ENCODE measurements around the gene FOXN3.
A peak's percentile ranks its signal among the peaks of the same experiment; 100 is the strongest.

Gene FOXN3

DNA sequence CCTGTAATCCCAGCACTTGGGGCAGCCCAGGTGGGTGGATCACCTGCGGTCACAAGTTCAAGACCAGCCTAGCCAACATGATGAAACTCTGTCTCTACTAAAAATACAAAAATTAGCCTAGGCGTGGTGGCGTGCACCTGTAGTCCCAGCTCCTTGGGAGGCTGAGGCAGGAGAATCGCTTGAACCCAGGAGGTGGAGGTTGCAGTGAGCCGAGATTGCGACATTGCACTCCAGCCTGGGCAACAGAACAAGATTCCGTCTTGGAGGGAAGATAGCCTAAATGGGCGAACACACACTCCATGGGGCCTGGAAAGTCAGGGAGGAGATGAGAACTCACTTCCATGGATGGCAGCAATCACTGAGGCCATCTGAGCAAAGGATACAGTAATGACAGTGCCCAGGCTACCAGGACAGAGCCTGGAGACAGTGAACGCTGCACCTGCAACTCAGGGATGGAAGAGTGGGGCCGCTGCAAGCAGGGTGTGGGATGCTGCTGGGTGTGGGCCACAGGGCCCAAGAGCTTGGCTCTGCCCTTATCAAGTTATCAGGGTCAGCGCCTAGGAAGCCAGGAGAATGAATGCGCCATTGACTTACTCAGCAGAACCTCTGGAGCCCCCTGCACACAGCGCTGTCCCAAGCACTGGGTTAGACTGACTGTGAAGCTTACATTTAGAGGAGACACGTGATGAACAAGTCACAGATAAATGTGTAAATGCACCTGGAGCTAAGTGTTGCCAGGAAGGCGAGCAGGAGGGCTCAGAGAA, 28.9 kb downstream of the FOXN3 start:
- H3K27ac ChIP-seq (ENCODE audit: low read depth, low read length): no peak overlapping the region
- peaks cover 2 to 52% (median 44%) of the 10 kb centered on the region in 5 donors for H3K4me1 ChIP-seq (ENCODE audit: control insufficient read depth in 5 of 5, insufficient read depth in 5 of 5, low read length in 5 of 5)
- no peak overlapping the region for H3K4me3 ChIP-seq (ENCODE audit: low read depth in 1 of 5, low read length in 5 of 5)
- peak overlapping the region in 1 of 5 donors; percentile 20 for H3K9ac ChIP-seq (ENCODE audit: low read length in 5 of 5)
- peaks cover 0 to 4% (median 0%) of the 10 kb centered on the region in 5 donors for H3K36me3 ChIP-seq (ENCODE audit: control insufficient read depth in 5 of 5, insufficient read depth in 5 of 5, low read length in 5 of 5)
- no peaks in the 10 kb centered on the region for H3K9me3 ChIP-seq (ENCODE audit: control insufficient read depth in 5 of 5, low read length in 5 of 5)
- H3K27me3 ChIP-seq (ENCODE audit: control insufficient read depth in 5 of 5, insufficient read depth in 4 of 5, low read length in 5 of 5): no peaks in the 10 kb centered on the region

GRCh38 chr14:89386212-89386886, 30.7 kb downstream of the FOXN3 start:
- Histone ChIP-seq H3K9ac (ENCODE audit: low read length in 5 of 5) (no peak overlapping the region), H3K4me1 (ENCODE audit: control insufficient read depth in 5 of 5, insufficient read depth in 5 of 5, low read length in 5 of 5) (peaks cover 5 to 55% (median 48%) of the 10 kb centered on the region in 5 donors), H3K36me3 (ENCODE audit: control insufficient read depth in 5 of 5, insufficient read depth in 5 of 5, low read length in 5 of 5) (peaks cover 0 to 4% (median 0%) of the 10 kb centered on the region in 5 donors), H3K27me3 (ENCODE audit: control insufficient read depth in 5 of 5, insufficient read depth in 4 of 5, low read length in 5 of 5) (no peaks in the 10 kb centered on the region), H3K27ac (ENCODE audit: low read depth, low read length) (peak overlapping the region; percentile 6), H3K9me3 (ENCODE audit: control insufficient read depth in 5 of 5, low read length in 5 of 5) (no peaks in the 10 kb centered on the region), H3K4me3 (ENCODE audit: low read depth in 1 of 5, low read length in 5 of 5) (no peak overlapping the region)

GRCh38 chr14:89384636-89385035, 32.4 kb downstream of the FOXN3 start:
- Histone ChIP-seq H3K9me3 (ENCODE audit: control insufficient read depth in 5 of 5, low read length in 5 of 5) (no peaks in the 10 kb centered on the region), H3K27me3 (ENCODE audit: control insufficient read depth in 5 of 5, insufficient read depth in 4 of 5, low read length in 5 of 5) (no peaks in the 10 kb centered on the region), H3K4me3 (ENCODE audit: low read depth in 1 of 5, low read length in 5 of 5) (no peak overlapping the region), H3K36me3 (ENCODE audit: control insufficient read depth in 5 of 5, insufficient read depth in 5 of 5, low read length in 5 of 5) (peaks cover 0 to 4% (median 0%) of the 10 kb centered on the region in 5 donors), H3K4me1 (ENCODE audit: control insufficient read depth in 5 of 5, insufficient read depth in 5 of 5, low read length in 5 of 5) (peaks cover 5 to 48% (median 42%) of the 10 kb centered on the region in 5 donors), H3K27ac (ENCODE audit: low read depth, low read length) (no peak overlapping the region), H3K9ac (ENCODE audit: low read length in 5 of 5) (no peak overlapping the region)

DNA sequence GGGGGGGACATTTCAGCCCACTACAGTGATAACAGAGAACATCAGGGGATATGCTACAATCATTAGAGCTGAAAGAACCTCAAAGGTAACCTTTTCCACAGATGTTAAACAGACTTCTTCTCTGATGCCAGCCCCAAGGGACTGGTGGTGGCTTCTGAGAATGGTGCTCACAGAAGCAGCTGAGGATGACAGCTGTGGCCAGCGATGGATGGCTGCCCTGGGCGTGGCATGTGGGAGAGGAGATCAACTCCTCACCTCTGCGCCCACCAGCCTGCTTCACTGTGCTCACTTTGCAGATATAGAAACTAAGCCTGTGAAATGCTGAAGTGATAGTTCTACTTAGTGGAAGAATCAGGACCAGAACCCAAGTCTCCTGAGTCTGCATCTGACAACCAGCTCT, 33.0 kb downstream of the FOXN3 start:
- Histone ChIP-seq H3K4me3 (ENCODE audit: low read depth in 1 of 5, low read length in 5 of 5) (no peak overlapping the region), H3K4me1 (ENCODE audit: control insufficient read depth in 5 of 5, insufficient read depth in 5 of 5, low read length in 5 of 5) (peaks cover 5 to 50% (median 35%) of the 10 kb centered on the region in 5 donors), H3K36me3 (ENCODE audit: control insufficient read depth in 5 of 5, insufficient read depth in 5 of 5, low read length in 5 of 5) (peaks cover 0 to 4% (median 0%) of the 10 kb centered on the region in 5 donors), H3K27me3 (ENCODE audit: control insufficient read depth in 5 of 5, insufficient read depth in 4 of 5, low read length in 5 of 5) (no peaks in the 10 kb centered on the region), H3K27ac (ENCODE audit: low read depth, low read length) (no peak overlapping the region), H3K9me3 (ENCODE audit: control insufficient read depth in 5 of 5, low read length in 5 of 5) (no peaks in the 10 kb centered on the region), H3K9ac (ENCODE audit: low read length in 5 of 5) (no peak overlapping the region)

GRCh38 chr14:89382901-89383845, 33.9 kb downstream of the FOXN3 start:
- H3K36me3 ChIP-seq (ENCODE audit: control insufficient read depth in 5 of 5, insufficient read depth in 5 of 5, low read length in 5 of 5): peaks cover 0 to 2% (median 0%) of the 10 kb centered on the region in 5 donors

DNA sequence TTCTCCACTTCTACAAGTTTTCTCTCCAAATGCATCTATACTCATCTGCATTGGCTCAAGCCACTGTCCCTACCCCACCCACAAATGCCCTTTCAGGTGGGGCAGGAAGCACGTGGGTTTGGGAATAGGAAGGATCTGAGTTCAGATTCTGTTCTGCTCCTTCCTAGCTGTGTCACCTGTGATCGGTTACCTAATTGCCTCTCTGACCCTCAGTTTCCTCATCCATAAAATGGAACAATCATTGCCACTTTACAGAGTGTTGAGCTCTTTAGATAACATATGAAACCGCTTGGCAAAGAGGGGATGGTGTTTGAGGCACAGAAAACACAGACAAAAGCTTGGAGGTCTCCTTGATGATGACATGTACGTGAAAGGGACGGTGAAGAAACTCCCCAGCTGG, 34.5 kb downstream of the FOXN3 start:
- peaks cover 5 to 48% (median 37%) of the 10 kb centered on the region in 5 donors for H3K4me1 ChIP-seq (ENCODE audit: control insufficient read depth in 5 of 5, insufficient read depth in 5 of 5, low read length in 5 of 5)
- H3K9ac ChIP-seq (ENCODE audit: low read length in 5 of 5): no peak overlapping the region
- H3K4me3 ChIP-seq (ENCODE audit: low read depth in 1 of 5, low read length in 5 of 5): no peak overlapping the region
- no peaks in the 10 kb centered on the region for H3K36me3 ChIP-seq (ENCODE audit: control insufficient read depth in 5 of 5, insufficient read depth in 5 of 5, low read length in 5 of 5)
- H3K27me3 ChIP-seq (ENCODE audit: control insufficient read depth in 5 of 5, insufficient read depth in 4 of 5, low read length in 5 of 5): no peaks in the 10 kb centered on the region
- no peak overlapping the region for H3K27ac ChIP-seq (ENCODE audit: low read depth, low read length)
- no peaks in the 10 kb centered on the region for H3K9me3 ChIP-seq (ENCODE audit: control insufficient read depth in 5 of 5, low read length in 5 of 5)

More at GRCh38 chr14:89382901-89383845, 33.9 kb downstream of the FOXN3 start:
- H3K4me1 ChIP-seq (ENCODE audit: control insufficient read depth in 5 of 5, insufficient read depth in 5 of 5, low read length in 5 of 5): peaks cover 5 to 50% (median 34%) of the 10 kb centered on the region in 5 donors
- H3K9ac ChIP-seq (ENCODE audit: low read length in 5 of 5): no peak overlapping the region
- H3K27ac ChIP-seq (ENCODE audit: low read depth, low read length): no peak overlapping the region
- no peak overlapping the region for H3K4me3 ChIP-seq (ENCODE audit: low read depth in 1 of 5, low read length in 5 of 5)
- no peaks in the 10 kb centered on the region for H3K27me3 ChIP-seq (ENCODE audit: control insufficient read depth in 5 of 5, insufficient read depth in 4 of 5, low read length in 5 of 5)
- no peaks in the 10 kb centered on the region for H3K9me3 ChIP-seq (ENCODE audit: control insufficient read depth in 5 of 5, low read length in 5 of 5)

DNA sequence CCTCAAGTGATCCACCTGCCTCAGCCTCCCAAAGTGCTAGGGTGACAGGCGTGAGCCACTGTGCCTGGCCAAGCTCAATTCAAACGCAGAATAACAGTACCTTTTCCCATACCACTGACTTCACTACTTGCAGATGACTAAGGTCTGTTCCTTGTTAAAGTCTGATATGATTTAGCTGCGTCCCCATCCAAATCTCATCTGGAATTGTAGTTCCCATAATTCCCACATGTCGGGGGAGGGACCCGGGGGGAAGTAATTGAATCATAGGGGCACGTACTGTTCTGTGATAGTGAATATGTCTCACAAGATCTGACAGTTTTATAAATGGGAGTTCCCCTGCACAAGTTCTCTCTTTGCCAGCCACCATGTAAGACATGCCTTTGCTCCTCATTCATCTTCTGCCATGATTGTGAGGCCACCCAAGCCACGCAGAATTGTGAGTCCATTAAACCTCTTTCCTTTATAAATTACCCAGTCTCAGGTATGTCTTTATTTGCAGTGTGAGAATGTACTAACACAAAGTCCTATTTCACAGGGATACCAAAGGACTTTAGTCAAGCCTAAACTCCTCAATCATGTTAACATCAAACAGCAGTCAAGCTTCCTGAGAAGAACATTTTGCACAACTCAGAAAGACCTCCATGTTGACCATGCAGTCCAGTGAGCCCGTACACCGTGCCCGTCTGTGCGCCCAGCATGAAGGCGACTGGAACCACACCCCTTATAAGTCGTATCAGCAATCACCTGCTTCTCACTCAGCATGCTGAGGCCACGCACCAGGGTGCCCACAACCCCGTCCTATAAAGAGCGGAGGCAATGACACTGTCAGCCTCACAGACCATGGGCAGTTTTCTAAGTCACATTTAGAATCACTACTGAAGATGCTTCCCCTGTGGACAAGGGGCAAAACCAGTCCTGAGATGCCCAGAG, 36.9 kb downstream of the FOXN3 start:
- Histone ChIP-seq H3K27ac (ENCODE audit: low read depth, low read length) (peak overlapping the region; percentile 48), H3K27me3 (ENCODE audit: control insufficient read depth in 5 of 5, insufficient read depth in 4 of 5, low read length in 5 of 5) (no peaks in the 10 kb centered on the region), H3K9ac (ENCODE audit: low read length in 5 of 5) (no peak overlapping the region), H3K9me3 (ENCODE audit: control insufficient read depth in 5 of 5, low read length in 5 of 5) (no peaks in the 10 kb centered on the region), H3K36me3 (ENCODE audit: control insufficient read depth in 5 of 5, insufficient read depth in 5 of 5, low read length in 5 of 5) (no peaks in the 10 kb centered on the region), H3K4me3 (ENCODE audit: low read depth in 1 of 5, low read length in 5 of 5) (no peak overlapping the region), H3K4me1 (ENCODE audit: control insufficient read depth in 5 of 5, insufficient read depth in 5 of 5, low read length in 5 of 5) (peaks cover 3 to 38% (median 30%) of the 10 kb centered on the region in 5 donors)

GRCh38 chr14:89379006-89379405, 38.0 kb downstream of the FOXN3 start:
- H3K9ac ChIP-seq (ENCODE audit: low read length in 5 of 5): peak overlapping the region in 1 of 5 donors; percentile 59
- peak overlapping the region; percentile 48 for H3K27ac ChIP-seq (ENCODE audit: low read depth, low read length)
- no peak overlapping the region for H3K4me3 ChIP-seq (ENCODE audit: low read depth in 1 of 5, low read length in 5 of 5)
- no peaks in the 10 kb centered on the region for H3K9me3 ChIP-seq (ENCODE audit: control insufficient read depth in 5 of 5, low read length in 5 of 5)
- H3K27me3 ChIP-seq (ENCODE audit: control insufficient read depth in 5 of 5, insufficient read depth in 4 of 5, low read length in 5 of 5): no peaks in the 10 kb centered on the region
- H3K4me1 ChIP-seq (ENCODE audit: control insufficient read depth in 5 of 5, insufficient read depth in 5 of 5, low read length in 5 of 5): peaks cover 3 to 33% (median 30%) of the 10 kb centered on the region in 5 donors
- no peaks in the 10 kb centered on the region for H3K36me3 ChIP-seq (ENCODE audit: control insufficient read depth in 5 of 5, insufficient read depth in 5 of 5, low read length in 5 of 5)

GRCh38 chr14:89378119-89378518, 38.9 kb downstream of the FOXN3 start:
- Histone ChIP-seq H3K9me3 (ENCODE audit: control insufficient read depth in 5 of 5, low read length in 5 of 5) (no peaks in the 10 kb centered on the region), H3K27ac (ENCODE audit: low read depth, low read length) (peak overlapping the region; percentile 48), H3K36me3 (ENCODE audit: control insufficient read depth in 5 of 5, insufficient read depth in 5 of 5, low read length in 5 of 5) (no peaks in the 10 kb centered on the region), H3K9ac (ENCODE audit: low read length in 5 of 5) (no peak overlapping the region), H3K4me3 (ENCODE audit: low read depth in 1 of 5, low read length in 5 of 5) (no peak overlapping the region), H3K27me3 (ENCODE audit: control insufficient read depth in 5 of 5, insufficient read depth in 4 of 5, low read length in 5 of 5) (no peaks in the 10 kb centered on the region), H3K4me1 (ENCODE audit: control insufficient read depth in 5 of 5, insufficient read depth in 5 of 5, low read length in 5 of 5) (peaks cover 3 to 28% (median 26%) of the 10 kb centered on the region in 5 donors)

All from subcutaneous abdominal adipose tissue (tissue), 5 donors.